PC-3 (cell line): ENCODE data around the gene IL3RA. TPM values are rescaled to one million over a fixed set of nuclear protein-coding genes. Genes with fewer than 3 reads are reported as not detected.
A peak's percentile ranks its signal among the peaks of the same experiment; 100 is the strongest.

Source experiments
- ATAC-seq: fragments of 200-7000 bp; cut with Tn5 transposase; 2 replicates; pipeline ENCODE4 v1.9.1; 2020; ENCODE audit warnings: mild to moderate bottlenecking, moderate library complexity
- BruUV-seq: library from RNA; stranded (reverse); fragments of 400-500 nt; replicated peaks from 2 replicates; lab custom pipeline; 2021; lab: Mats Ljungman, UMichigan
- CTCF ChIA-PET: fragments of 300-600 bp; sonication (Branson Sonifier 250); formaldehyde crosslinking; loops from one replicate; lab custom pipeline; 2022; ENCODE audit warnings: antibody characterized with exemption; lab: Charles Lee
- POLR2A ChIA-PET: fragments of 300-600 bp; sonication (Branson Sonifier 250); formaldehyde crosslinking; loops from one replicate; lab custom pipeline; 2022; ENCODE audit warnings: antibody characterized with exemption; ENCODE audit not compliant: unreplicated experiment; lab: Charles Lee
- DNase-seq: peaks from one replicate; pipeline ENCODE4 v3.0.0-alpha.2; 2015
- H2AFZ ChIP-seq: fragments of 300-600 bp; sonication (generic); 2 replicates; pipeline ENCODE4 v1.6.0; 2016; ENCODE audit warnings: antibody characterized with exemption, low read length
- H3F3A ChIP-seq: fragments of 300-600 bp; sonication (generic); one replicate; pipeline ENCODE4 v1.6.0; 2017; ENCODE audit warnings: antibody characterized with exemption, low read length, control low read depth, mild to moderate bottlenecking; ENCODE audit not compliant: unreplicated experiment
- H3K27ac ChIP-seq: fragments of 300-600 bp; sonication (generic); 2 replicates; pipeline ENCODE4 v1.5.1; 2016; ENCODE audit warnings: mild to moderate bottlenecking, low read length
- H3K27me3 ChIP-seq: fragments of 300-600 bp; sonication (generic); 2 replicates; pipeline ENCODE4 v1.6.1; 2016; ENCODE audit warnings: low read length, mixed read lengths
- H3K36me3 ChIP-seq: fragments of 300-600 bp; sonication (generic); 2 replicates; pipeline ENCODE4 v1.6.1; 2016; ENCODE audit warnings: low read depth, mixed run types, low read length, mixed read lengths
- H3K4me1 ChIP-seq: fragments of 300-600 bp; sonication (generic); 2 replicates; pipeline ENCODE4 v1.5.1; 2016; ENCODE audit warnings: low read length; ENCODE audit not compliant: insufficient read depth
- H3K4me2 ChIP-seq: fragments of 300-600 bp; sonication (generic); 2 replicates; pipeline ENCODE4 v1.6.0; 2016; ENCODE audit warnings: low read length
- H3K4me3 ChIP-seq: fragments of 300-600 bp; sonication (generic); 2 replicates; pipeline ENCODE4 v1.5.1; 2016; ENCODE audit warnings: mild to moderate bottlenecking, low read length, mixed read lengths
- H3K79me2 ChIP-seq: fragments of 300-600 bp; sonication (generic); 2 replicates; pipeline ENCODE4 v1.6.1; 2017; ENCODE audit warnings: low read length, mixed read lengths
- H3K9ac ChIP-seq: fragments of 300-600 bp; sonication (generic); 2 replicates; pipeline ENCODE4 v1.6.0; 2016; ENCODE audit warnings: mild to moderate bottlenecking, low read length
- H3K9me2 ChIP-seq: fragments of 300-600 bp; sonication (generic); replicated peaks from 2 replicates; pipeline ENCODE4 v1.6.1; 2016; ENCODE audit warnings: mixed run types, low read length, mixed read lengths
- H3K9me3 ChIP-seq: fragments of 300-600 bp; sonication (generic); 2 replicates; pipeline ENCODE4 v1.6.1; 2016; ENCODE audit warnings: low read length, mixed read lengths
- H4K20me1 ChIP-seq: fragments of 300-600 bp; sonication (generic); 2 replicates; pipeline ENCODE4 v1.6.1; 2016; ENCODE audit warnings: low read length, mixed read lengths
- CTCF ChIP-seq: fragments of 300-600 bp; sonication (generic); conservative IDR thresholded peaks from 2 replicates; pipeline ENCODE4 v1.5.1; 2017; ENCODE audit warnings: antibody characterized with exemption, low read depth, mild to moderate bottlenecking, low read length
- EZH2 ChIP-seq: fragments of 300-600 bp; sonication (generic); IDR thresholded peaks from one replicate; pipeline ENCODE4 v1.6.1; 2017; ENCODE audit warnings: antibody characterized with exemption, mild to moderate bottlenecking, low read length; ENCODE audit not compliant: unreplicated experiment
- EZH2phosphoT487 ChIP-seq: fragments of 300-600 bp; sonication (generic); IDR thresholded peaks from 2 replicates; pipeline ENCODE4 v1.6.1; 2018; ENCODE audit warnings: mild to moderate bottlenecking, antibody characterized with exemption, low read length, borderline replicate concordance
- intact Hi-C: fragments of 100-400 bp; cut with micrococcal nuclease; formaldehyde crosslinking; loops from 2 replicates; pipeline ENCODE4 v1.9.0; 2023
- total RNA-seq: library from RNA; depleted of rRNA; stranded (reverse); fragments of >200 nt; gene quantifications from 2 replicates; pipeline ENCODE4 v1.2.3, GENCODE V29; 2014

Gene IL3RA
- total RNA-seq, 1 experiment from 2014 or later, result not detected

GRCh38 chrX:1322393-1322792 is 14.2 kb upstream of the IL3RA start:
- no peak overlapping the region for H3K4me3 ChIP-seq
- no peaks in the 10 kb centered on the region for H3F3A ChIP-seq
- H3K79me2 ChIP-seq, result no peaks in the 10 kb centered on the region
- no peaks in the 10 kb centered on the region for H3K9me3 ChIP-seq
- no peak overlapping the region for H3K27ac ChIP-seq
- BruUV-seq, result no TSS peak
- H3K36me3 ChIP-seq, result no peaks in the 10 kb centered on the region
- no peaks in the 10 kb centered on the region for H3K4me1 ChIP-seq
- CTCF ChIA-PET, result no interaction called here
- POLR2A ChIA-PET, result no interaction called here
- no peak overlapping the region for H3K9ac ChIP-seq
- DNase-seq (peak; percentile 12), ATAC-seq (no peak)
- H3K9me2 ChIP-seq, result no peaks in the 10 kb centered on the region
- no peak overlapping the region for H2AFZ ChIP-seq
- H3K4me2 ChIP-seq, result no peak overlapping the region; the same call in 1 of the 2 replicates
- TF ChIP-seq EZH2 (no peak), EZH2phosphoT487 (no peak), CTCF (no peak)
- H3K27me3 ChIP-seq, result no peaks in the 10 kb centered on the region
- intact Hi-C loops, result no loop called here
- H4K20me1 ChIP-seq, result no peaks in the 10 kb centered on the region

- Histone ChIP-seq H2AFZ (no peak overlapping the region), H3K79me2 (no peaks in the 10 kb centered on the region), H3K4me2 (no peak overlapping the region), H3F3A (no peaks in the 10 kb centered on the region), H3K9me2 (no peaks in the 10 kb centered on the region), H3K9me3 (no peaks in the 10 kb centered on the region), H3K27ac (no peak overlapping the region), H3K36me3 (no peaks in the 10 kb centered on the region), H3K4me1 (no peaks in the 10 kb centered on the region), H4K20me1 (no peaks in the 10 kb centered on the region), H3K27me3 (no peaks in the 10 kb centered on the region), H3K4me3 (no peak overlapping the region), H3K9ac (no peak overlapping the region)
- ChIA-PET POLR2A (no interaction called here), CTCF (no interaction called here)
- ATAC-seq (peak; percentile 88), DNase-seq (peak; percentile 64)
- no TSS peak for BruUV-seq
- TF ChIP-seq EZH2, result no peak
- TF ChIP-seq CTCF, result peak; percentile 58
- intact Hi-C loops, result no loop called here
Observed at GRCh38 chrX:1323315-1323714, 13.3 kb upstream of the IL3RA start.

GRCh38 chrX:1325515-1326116 is 11.0 kb upstream of the IL3RA start:
- DNase-seq (no peak), ATAC-seq (no peak)
- H3K27ac ChIP-seq, result no peak overlapping the region
- intact Hi-C loops, result no loop called here
- ChIA-PET CTCF (no interaction called here), POLR2A (no interaction called here)
- H3K4me2 ChIP-seq, result no peak overlapping the region
- no peaks in the 10 kb centered on the region for H3K36me3 ChIP-seq
- H4K20me1 ChIP-seq, result no peaks in the 10 kb centered on the region
- H3F3A ChIP-seq, result no peaks in the 10 kb centered on the region
- 0 out of 2 replicates have a peak, but pooled peaks cover 3% of the 10 kb centered on the region for H3K27me3 ChIP-seq
- no peaks in the 10 kb centered on the region for H3K79me2 ChIP-seq
- TF ChIP-seq EZH2 (no peak), EZH2phosphoT487 (no peak), CTCF (no peak)
- H3K4me3 ChIP-seq, result no peak overlapping the region
- H3K9me3 ChIP-seq, result no peaks in the 10 kb centered on the region
- H3K9ac ChIP-seq, result no peak overlapping the region
- no TSS peak for BruUV-seq
- no peak overlapping the region for H2AFZ ChIP-seq
- no peaks in the 10 kb centered on the region for H3K4me1 ChIP-seq
- H3K9me2 ChIP-seq, result no peaks in the 10 kb centered on the region
